GM12878 (cell line): Measurements from ENCODE around the gene UBXN11. TPM values are rescaled to one million over a fixed set of nuclear protein-coding genes. Genes with fewer than 3 reads are reported as not detected.

Source experiments
- ATAC-seq: fragments of 200-7000 bp; cut with Tn5 transposase; 3 replicates; pipeline ENCODE4 v1.9.1; 2020; ENCODE audit warnings: mild to moderate bottlenecking, moderate library complexity
- BruUV-seq: library from RNA; stranded (reverse); fragments of 400-500 nt; replicated peaks from 2 replicates; lab custom pipeline; 2021; lab: Mats Ljungman, UMichigan
- CTCF ChIA-PET: fragments of 300-600 bp; sonication (Branson Sonifier 250); formaldehyde crosslinking; extraction: SDS; loops from one replicate; lab custom pipeline; 2021; ENCODE audit warnings: inconsistent platforms; lab: Yijun Ruan, JAX
- POLR2A ChIA-PET: fragments of 350-600 bp; formaldehyde crosslinking; extraction: SDS; loops from one replicate; lab custom pipeline; 2021; ENCODE audit warnings: inconsistent platforms; lab: Charles Lee
- RAD21 ChIA-PET: fragments of 300-600 bp; sonication (Branson Sonifier 250); formaldehyde crosslinking; loops from one replicate; lab custom pipeline; 2023; ENCODE audit warnings: antibody characterized with exemption; ENCODE audit not compliant: unreplicated experiment; lab: Charles Lee
- SMC1A ChIA-PET: fragments of 300-600 bp; sonication (Branson Sonifier 250); formaldehyde crosslinking; loops from one replicate; lab custom pipeline; 2023; ENCODE audit not compliant: unreplicated experiment, uncharacterized antibody; lab: Charles Lee
- DNase-seq: peaks from one replicate; pipeline ENCODE4 v3.0.0-alpha.2; 2011; ENCODE audit warnings: low read depth, low spot score
- FAIRE-seq: peaks from 3 replicates; lab custom pipeline; 2011; peaks lifted over from hg19 to GRCh38; lab: Jason Lieb, UNC
- H2AFZ ChIP-seq: 2 replicates; pipeline ENCODE4 v1.6.0; 2011; ENCODE audit warnings: low read depth, low read length, control low read depth; ENCODE audit not compliant: control insufficient read depth
- H3K27ac ChIP-seq: 2 replicates; pipeline ENCODE4 v1.5.1; 2011; ENCODE audit warnings: control low read depth; ENCODE audit not compliant: control insufficient read depth, insufficient read depth
- H3K27me3 ChIP-seq, 2 experiments: replicated peaks in 1 of 2; 2 replicates each; pipeline versions ENCODE4 v1.6.0 to v1.6.1; 2011; ENCODE audit warnings: low read length in 1 of 2; ENCODE audit not compliant: control insufficient read depth in 2 of 2, insufficient read depth in 2 of 2
- H3K36me3 ChIP-seq, 2 experiments: 2 replicates each; pipeline ENCODE4 v1.5.1; 2011; ENCODE audit warnings: low read length in 1 of 2; ENCODE audit not compliant: control insufficient read depth in 2 of 2, insufficient read depth in 2 of 2
- H3K4me1 ChIP-seq: 2 replicates; pipeline ENCODE4 v1.6.1; 2011; ENCODE audit warnings: mild to moderate bottlenecking, low read length, moderate library complexity, mixed read lengths; ENCODE audit not compliant: control insufficient read depth, insufficient read depth
- H3K4me2 ChIP-seq: 2 replicates; pipeline ENCODE4 v1.6.0; 2011; ENCODE audit warnings: control low read depth; ENCODE audit not compliant: control insufficient read depth, insufficient read depth
- H3K4me3 ChIP-seq: fragments of 200-600 bp; sonication (generic); 2 replicates; pipeline ENCODE4 v1.5.1; 2016
- H3K79me2 ChIP-seq: 2 replicates; pipeline ENCODE4 v1.6.0; 2011; ENCODE audit warnings: low read length; ENCODE audit not compliant: control insufficient read depth, insufficient read depth
- H3K9ac ChIP-seq: 2 replicates; pipeline ENCODE4 v1.8.0; 2011; ENCODE audit warnings: low read length, control low read depth, mixed read lengths; ENCODE audit not compliant: control insufficient read depth, insufficient read depth
- H3K9me3 ChIP-seq: replicated peaks from 3 replicates; pipeline ENCODE4 v1.5.1; 2011; ENCODE audit warnings: mild to moderate bottlenecking, low read length; ENCODE audit not compliant: control insufficient read depth, insufficient read depth
- H4K20me1 ChIP-seq: 2 replicates; pipeline ENCODE4 v1.6.0; 2011; ENCODE audit not compliant: control insufficient read depth, insufficient read depth
- EP300 ChIP-seq, 2 experiments: fragments of 150-350 bp in 1 of 2; IDR thresholded peaks; 2 replicates each; pipeline ENCODE4 v1.6.1; 2011 to 2012; ENCODE audit warnings: low read depth in 2 of 2, low read length in 2 of 2, borderline replicate concordance in 1 of 2, improper control_type of control experiment in 1 of 2, inconsistent platforms in 1 of 2; ENCODE audit not compliant: control insufficient read depth in 1 of 2
- HDGF ChIP-seq: fragments of 450-650 bp; IDR thresholded peaks from 2 replicates; pipeline ENCODE4 v1.6.1; 2016; ENCODE audit warnings: antibody characterized with exemption
- IRF5 ChIP-seq: fragments of 450-650 bp; IDR thresholded peaks from 2 replicates; pipeline ENCODE4 v1.6.1; 2017; ENCODE audit warnings: borderline replicate concordance
- JUND ChIP-seq: IDR thresholded peaks from 2 replicates; pipeline ENCODE4 v1.6.1; 2012; ENCODE audit warnings: low read depth, mild to moderate bottlenecking, low read length, improper control_type of control experiment, moderate library complexity
- MTA2 ChIP-seq: fragments of 450-650 bp; IDR thresholded peaks from 2 replicates; pipeline ENCODE4 v1.6.1; 2016; ENCODE audit warnings: low read depth, mild to moderate bottlenecking, moderate library complexity
- MTA3 ChIP-seq: IDR thresholded peaks from 2 replicates; pipeline ENCODE4 v1.6.1; 2012; ENCODE audit warnings: low read length, inconsistent platforms, borderline replicate concordance
- NFIC ChIP-seq: IDR thresholded peaks from 2 replicates; pipeline ENCODE4 v1.6.1; 2012; ENCODE audit warnings: low read depth, mild to moderate bottlenecking, inconsistent platforms, low read length, moderate library complexity
- POLR2AphosphoS2 ChIP-seq: IDR thresholded peaks from 2 replicates; pipeline ENCODE4 v1.6.1; 2011; ENCODE audit warnings: low read depth, mild to moderate bottlenecking, low read length, improper control_type of control experiment, moderate library complexity
- RAD51 ChIP-seq: fragments of 450-650 bp; IDR thresholded peaks from 2 replicates; pipeline ENCODE4 v1.6.1; 2016; ENCODE audit warnings: moderate library complexity, mild to moderate bottlenecking, inconsistent platforms
- TAF1 ChIP-seq: IDR thresholded peaks from 2 replicates; pipeline ENCODE4 v1.6.1; 2011; ENCODE audit warnings: mild to moderate bottlenecking, low read depth, low read length, borderline replicate concordance
- YY1 ChIP-seq: IDR thresholded peaks from 2 replicates; pipeline ENCODE4 v1.6.1; 2011; ENCODE audit warnings: low read depth, mild to moderate bottlenecking, low read length
- WGBS: methylation state at CpG from one replicate; pipeline ENCODE4 v1.1.6; 2016; ENCODE audit warnings: low lambda C conversion rate; ENCODE audit not compliant: insufficient replicate concordance, insufficient coverage; ENCODE audit errors: missing lambda C conversion rate; 5-methylcytosine and 5-hydroxymethylcytosine counted together
- in situ Hi-C: fragments of 300-500 bp; cut with MboI; formaldehyde crosslinking; loops from 9 replicates; pipeline ENCODE4 v1.14.3; 2018; ENCODE audit warnings: mixed read lengths
- intact Hi-C: fragments of 100-400 bp; cut with micrococcal nuclease; formaldehyde crosslinking; loops from one replicate; pipeline ENCODE4 v1.14.2; 2022; ENCODE audit not compliant: unreplicated experiment
- polyA plus RNA-seq, 11 experiments: library from polyadenylated mRNA; depleted of rRNA in 4 of 11; unstranded in 6 of 11; stranded (reverse) in 5 of 11; fragments of >200 nt; fragmentation: Nextera tagmentation in 4 of 11; fragmentation: Illumina TruSeq in 1 of 11; extraction: Ambion mirVana in 4 of 11; extraction: Trizol in 1 of 11; gene quantifications; 1 replicate in 1 of 11; 2 replicates in 10 of 11; pipeline versions ENCODE4 v1.2.1 to v1.2.3, GENCODE V29; 2011 to 2016; ENCODE audit warnings: inconsistent platforms in 2 of 11, missing spikeins in 2 of 11, low read depth in 1 of 11
- total RNA-seq, 4 experiments: library from RNA; depleted of rRNA in 3 of 4; stranded (reverse); fragments of >200 nt in 3 of 4; fragmentation: Illumina TruSeq in 1 of 4; extraction: Trizol in 1 of 4; gene quantifications; 2 replicates each; pipeline versions ENCODE4 v1.2.1 to v1.2.3, GENCODE V29; 2013 to 2021
- TF ChIP-seq, protein P1 (sequence below): fragments of 450-650 bp; IDR thresholded peaks from 2 replicates; pipeline ENCODE4 v1.6.1; 2018; ENCODE audit warnings: mild to moderate bottlenecking, low read depth, moderate library complexity; ENCODE audit not compliant: partially characterized antibody

The UBXN11 gene
- total and polyA plus RNA-seq, 10 of the 15 experiments (the other 5 are each of a cell fraction or from before 2014, with no cell fraction given), result 0.32 to 34.4 (median 9.6) TPM

DNA sequence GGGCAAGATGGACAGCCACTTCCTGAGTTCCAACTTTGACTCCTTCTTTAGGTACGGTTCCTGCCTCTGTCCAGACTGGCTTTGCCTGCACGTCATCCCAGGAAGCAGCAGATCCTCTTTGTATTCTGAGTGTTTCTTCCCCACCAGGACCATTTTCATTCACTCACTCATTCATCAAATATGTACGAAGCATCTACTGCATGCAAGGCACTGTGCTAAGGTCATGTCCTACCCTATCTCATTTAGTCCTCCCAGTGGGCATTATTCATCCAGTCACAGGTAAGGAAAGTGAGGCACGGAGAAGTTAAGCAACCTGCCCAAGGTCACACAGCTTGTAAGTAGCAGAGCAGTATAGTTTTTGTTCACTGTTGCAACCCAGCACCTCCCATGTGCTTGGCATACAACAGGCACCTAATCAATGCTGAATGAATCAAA, 33.6 kb upstream of the UBXN11 start:
- H3K9me3 ChIP-seq, result no peaks in the 10 kb centered on the region
- BruUV-seq, result no TSS peak
- H3K79me2 ChIP-seq, result no peaks in the 10 kb centered on the region
- POLR2A ChIA-PET, result no interaction called here
- no peak overlapping the region for H3K27ac ChIP-seq
- ATAC-seq (no peak), DNase-seq (no peak), FAIRE-seq (no peak)
- in situ Hi-C loops (no loop called here), intact Hi-C loops (no loop called here)
- no peaks in the 10 kb centered on the region for H4K20me1 ChIP-seq
- SMC1A ChIA-PET, result no interaction called here
- WGBS, result 31% methylated on average over 4 of the region's 4 CpGs
- no peak overlapping the region for H2AFZ ChIP-seq
- CTCF ChIA-PET, result interaction anchor here (0.6 to 2.5 kb wide), 3 partner anchors 55 to 77 kb away, joined by 4 to 9 read pairs (median 5); no protein-coding TSS in a partner anchor
- TF ChIP-seq YY1, result no peak
- no peak for TF ChIP-seq EP300 (IDR thresholded peaks at IDR 0.05; ENCODE audit: borderline replicate concordance in 1 of 2, control insufficient read depth in 1 of 2, low read depth in 2 of 2, low read length in 2 of 2)
- no peak for TF ChIP-seq HDGF
- no peak for TF ChIP-seq POLR2AphosphoS2
- TF ChIP-seq NFIC, result no peak
- TF ChIP-seq IRF5, result no peak
- TF ChIP-seq MTA3, result no peak
- TF ChIP-seq MTA2, result no peak
- no peak for TF ChIP-seq RAD51
- no peak for TF ChIP-seq TAF1
- TF ChIP-seq, protein P1, sequence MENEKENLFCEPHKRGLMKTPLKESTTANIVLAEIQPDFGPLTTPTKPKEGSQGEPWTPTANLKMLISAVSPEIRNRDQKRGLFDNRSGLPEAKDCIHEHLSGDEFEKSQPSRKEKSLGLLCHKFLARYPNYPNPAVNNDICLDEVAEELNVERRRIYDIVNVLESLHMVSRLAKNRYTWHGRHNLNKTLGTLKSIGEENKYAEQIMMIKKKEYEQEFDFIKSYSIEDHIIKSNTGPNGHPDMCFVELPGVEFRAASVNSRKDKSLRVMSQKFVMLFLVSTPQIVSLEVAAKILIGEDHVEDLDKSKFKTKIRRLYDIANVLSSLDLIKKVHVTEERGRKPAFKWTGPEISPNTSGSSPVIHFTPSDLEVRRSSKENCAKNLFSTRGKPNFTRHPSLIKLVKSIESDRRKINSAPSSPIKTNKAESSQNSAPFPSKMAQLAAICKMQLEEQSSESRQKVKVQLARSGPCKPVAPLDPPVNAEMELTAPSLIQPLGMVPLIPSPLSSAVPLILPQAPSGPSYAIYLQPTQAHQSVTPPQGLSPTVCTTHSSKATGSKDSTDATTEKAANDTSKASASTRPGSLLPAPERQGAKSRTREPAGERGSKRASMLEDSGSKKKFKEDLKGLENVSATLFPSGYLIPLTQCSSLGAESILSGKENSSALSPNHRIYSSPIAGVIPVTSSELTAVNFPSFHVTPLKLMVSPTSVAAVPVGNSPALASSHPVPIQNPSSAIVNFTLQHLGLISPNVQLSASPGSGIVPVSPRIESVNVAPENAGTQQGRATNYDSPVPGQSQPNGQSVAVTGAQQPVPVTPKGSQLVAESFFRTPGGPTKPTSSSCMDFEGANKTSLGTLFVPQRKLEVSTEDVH, result no peak
- TF ChIP-seq JUND, result no peak
- no peak overlapping the region for H3K4me2 ChIP-seq
- no peaks in the 10 kb centered on the region for H3K36me3 ChIP-seq
- peaks cover 6% of the 10 kb centered on the region; the same call in 1 of the 2 replicates for H3K4me1 ChIP-seq
- peaks cover 0 to 6% of the 10 kb centered on the region in 2 experiments; a peak in 2 of 4 replicates for H3K27me3 ChIP-seq
- no peak overlapping the region for H3K9ac ChIP-seq
- RAD21 ChIA-PET, result no interaction called here
- H3K4me3 ChIP-seq, result no peak overlapping the region
